ENCODE data around the gene CSK. TPM values are rescaled to one million over a fixed set of nuclear protein-coding genes. Genes with fewer than 3 reads are reported as not detected.

The CSK gene
- total and polyA plus RNA-seq, 2 experiments from 2014 or later = 11.0 to 18.0 TPM

GRCh38 chr15:74758736-74759135 lies 23.1 kb upstream of the CSK start:
- in situ Hi-C loops (cut with MboI) = no loop called here
- Histone ChIP-seq H2AFZ (no peak overlapping the region), H3K9me3 (ENCODE audit: low read depth) (no peaks in the 10 kb centered on the region), H3K4me2 (ENCODE audit: unreplicated experiment) (no peak overlapping the region), H3K79me2 (ENCODE audit: insufficient read depth) (no peaks in the 10 kb centered on the region), H4K20me1 (ENCODE audit: insufficient read depth) (no peaks in the 10 kb centered on the region), H3K36me3 (ENCODE audit: low read depth) (no peaks in the 10 kb centered on the region), H3F3A (ENCODE audit: insufficient read depth) (no peaks in the 10 kb centered on the region), H3K4me3 (no peak overlapping the region), H3K9me2 (ENCODE audit: insufficient read depth) (no peaks in the 10 kb centered on the region), H3K9ac (no peak overlapping the region), H3K27me3 (replicated peaks; ENCODE audit: insufficient read depth) (peaks cover 25% of the 10 kb centered on the region), H3K27ac (no peak overlapping the region), H3K4me1 (ENCODE audit: insufficient read depth) (no peaks in the 10 kb centered on the region)
- 68 to 72% methylated on average over 8 of the region's 8 CpGs for WGBS, 2 experiments (ENCODE audit: low coverage in 1 of 2, low lambda C conversion rate in 2 of 2, missing lambda C conversion rate in 2 of 2)
- no peak for TF ChIP-seq EZH2 (IDR thresholded peaks at IDR 0.05; ENCODE audit: insufficient read depth, poor library complexity, severe bottlenecking)
- no peak for TF ChIP-seq EZH2phosphoT487 (IDR thresholded peaks at IDR 0.05; ENCODE audit: insufficient read depth, low read depth)
- no peak for DNase-seq

GRCh38 chr15:74762791-74763150 lies 19.1 kb upstream of the CSK start:
- Histone ChIP-seq H3K36me3 (ENCODE audit: low read depth) (no peaks in the 10 kb centered on the region), H3K4me1 (ENCODE audit: insufficient read depth) (no peaks in the 10 kb centered on the region), H3K79me2 (ENCODE audit: insufficient read depth) (no peaks in the 10 kb centered on the region), H2AFZ (no peak overlapping the region), H3K9me3 (ENCODE audit: low read depth) (no peaks in the 10 kb centered on the region), H3K4me3 (no peak overlapping the region), H4K20me1 (ENCODE audit: insufficient read depth) (no peaks in the 10 kb centered on the region), H3F3A (ENCODE audit: insufficient read depth) (no peaks in the 10 kb centered on the region), H3K9ac (no peak overlapping the region), H3K27me3 (replicated peaks; ENCODE audit: insufficient read depth) (peaks cover 11% of the 10 kb centered on the region), H3K27ac (no peak overlapping the region), H3K4me2 (ENCODE audit: unreplicated experiment) (no peak overlapping the region), H3K9me2 (ENCODE audit: insufficient read depth) (no peaks in the 10 kb centered on the region)
- in situ Hi-C loops (cut with MboI) = loop anchor here (10.0 kb wide), 2 partner anchors 58 to 388 kb away; no protein-coding TSS in a partner anchor
- TF ChIP-seq EZH2phosphoT487 (IDR thresholded peaks at IDR 0.05; ENCODE audit: insufficient read depth, low read depth) (no peak), EZH2 (IDR thresholded peaks at IDR 0.05; ENCODE audit: insufficient read depth, poor library complexity, severe bottlenecking) (no peak)
- WGBS, 2 experiments (ENCODE audit: low coverage in 1 of 2, low lambda C conversion rate in 2 of 2, missing lambda C conversion rate in 2 of 2) = 13 to 16% methylated on average over 6 of the region's 6 CpGs
- no peak for DNase-seq

- Histone ChIP-seq H2AFZ (no peak overlapping the region), H3K27me3 (replicated peaks; ENCODE audit: insufficient read depth) (peaks cover 11% of the 10 kb centered on the region), H3K9ac (no peak overlapping the region), H3K27ac (no peak overlapping the region), H4K20me1 (ENCODE audit: insufficient read depth) (no peaks in the 10 kb centered on the region), H3F3A (ENCODE audit: insufficient read depth) (no peaks in the 10 kb centered on the region), H3K4me1 (ENCODE audit: insufficient read depth) (no peaks in the 10 kb centered on the region), H3K79me2 (ENCODE audit: insufficient read depth) (no peaks in the 10 kb centered on the region), H3K9me3 (ENCODE audit: low read depth) (no peaks in the 10 kb centered on the region), H3K4me2 (ENCODE audit: unreplicated experiment) (no peak overlapping the region), H3K9me2 (ENCODE audit: insufficient read depth) (no peaks in the 10 kb centered on the region), H3K4me3 (no peak overlapping the region), H3K36me3 (ENCODE audit: low read depth) (no peaks in the 10 kb centered on the region)
- in situ Hi-C loops (cut with MboI) = loop anchor here (10.0 kb wide), 2 partner anchors 59 to 389 kb away; no protein-coding TSS in a partner anchor
- 63 to 65% methylated on average over 15 of the region's 15 CpGs for WGBS, 2 experiments (ENCODE audit: low coverage in 1 of 2, low lambda C conversion rate in 2 of 2, missing lambda C conversion rate in 2 of 2)
- DNase-seq = no peak
- TF ChIP-seq EZH2phosphoT487 (IDR thresholded peaks at IDR 0.05; ENCODE audit: insufficient read depth, low read depth) (no peak), EZH2 (IDR thresholded peaks at IDR 0.05; ENCODE audit: insufficient read depth, poor library complexity, severe bottlenecking) (no peak)
Measured at GRCh38 chr15:74763416-74763815, 18.5 kb upstream of the CSK start.

- no peak overlapping the region for H2AFZ ChIP-seq
- no peak for DNase-seq
- no peaks in the 10 kb centered on the region for H3K9me3 ChIP-seq (ENCODE audit: low read depth)
- no peaks in the 10 kb centered on the region for H3K36me3 ChIP-seq (ENCODE audit: low read depth)
- no peaks in the 10 kb centered on the region for H3K79me2 ChIP-seq (ENCODE audit: insufficient read depth)
- in situ Hi-C loops (cut with MboI) = loop anchor here (5.0 to 10.0 kb wide), 3 partner anchors 63 to 393 kb away; no protein-coding TSS in a partner anchor
- no peaks in the 10 kb centered on the region for H3K27me3 ChIP-seq (replicated peaks; ENCODE audit: insufficient read depth)
- 0 out of 2 replicates have a peak, but pooled peaks cover 5% of the 10 kb centered on the region for H3K4me1 ChIP-seq (ENCODE audit: insufficient read depth)
- H3K4me2 ChIP-seq (ENCODE audit: unreplicated experiment) = no peak overlapping the region
- TF ChIP-seq EZH2 (IDR thresholded peaks at IDR 0.05; ENCODE audit: insufficient read depth, poor library complexity, severe bottlenecking) (no peak), EZH2phosphoT487 (IDR thresholded peaks at IDR 0.05; ENCODE audit: insufficient read depth, low read depth) (no peak)
- no peak overlapping the region for H3K4me3 ChIP-seq
- H3K27ac ChIP-seq = no peak overlapping the region
- no peak overlapping the region for H3K9ac ChIP-seq
- 70 to 72% methylated on average over 14 of the region's 14 CpGs for WGBS, 2 experiments (ENCODE audit: low coverage in 1 of 2, low lambda C conversion rate in 2 of 2, missing lambda C conversion rate in 2 of 2)
- no peaks in the 10 kb centered on the region for H4K20me1 ChIP-seq (ENCODE audit: insufficient read depth)
- H3K9me2 ChIP-seq (ENCODE audit: insufficient read depth) = no peaks in the 10 kb centered on the region
- H3F3A ChIP-seq (ENCODE audit: insufficient read depth) = no peaks in the 10 kb centered on the region
Measured at GRCh38 chr15:74767167-74768098, 14.4 kb upstream of the CSK start.

Data from GM23248 (cell line).